Measurements from ENCODE around the gene MYO18A. TPM values are rescaled to one million over a fixed set of nuclear protein-coding genes. Genes with fewer than 3 reads are reported as not detected.

Gene MYO18A
- total RNA-seq, 2 donors from 2014 or later: 106 to 332 TPM

GRCh38 chr17:29168079-29168758, 12.0 kb downstream of the MYO18A start:
- no peak for ATAC-seq (ENCODE audit: insufficient number of reproducible peaks, low FRiP score, low read depth)

GRCh38 chr17:29167393-29168078, 12.7 kb downstream of the MYO18A start:
- ATAC-seq (ENCODE audit: insufficient number of reproducible peaks, low FRiP score, low read depth) (no peak), DNase-seq (ENCODE audit: low spot score) (no peak)
- Histone ChIP-seq H3K4me1 (ENCODE audit: control insufficient read depth in 1 of 2, low read depth in 2 of 2) (peaks cover 0 to 11% of the 10 kb centered on the region in 2 donors), H3K27me3 (replicated peaks; ENCODE audit: insufficient read depth) (no peaks in the 10 kb centered on the region), H3K27ac (no peak overlapping the region), H3K4me3 (no peak overlapping the region), H3K36me3 (peaks cover 10% of the 10 kb centered on the region), H3K9me3 (no peaks in the 10 kb centered on the region)
- no peak for TF ChIP-seq CTCF (IDR thresholded peaks at IDR 0.05)

More at GRCh38 chr17:29168079-29168758, 12.0 kb downstream of the MYO18A start:
- Histone ChIP-seq H3K27ac (no peak overlapping the region), H3K27me3 (replicated peaks; ENCODE audit: insufficient read depth) (no peaks in the 10 kb centered on the region), H3K36me3 (peaks cover 10% of the 10 kb centered on the region), H3K9me3 (no peaks in the 10 kb centered on the region), H3K4me1 (ENCODE audit: control insufficient read depth in 1 of 2, low read depth in 2 of 2) (peaks cover 0 to 5% of the 10 kb centered on the region in 2 donors), H3K4me3 (no peak overlapping the region)
- TF ChIP-seq CTCF (IDR thresholded peaks at IDR 0.05): no peak
- no peak for DNase-seq (ENCODE audit: low spot score)

- ATAC-seq (ENCODE audit: insufficient number of reproducible peaks, low FRiP score, low read depth): no peak
- no peak for TF ChIP-seq CTCF (IDR thresholded peaks at IDR 0.05)
These were observed 13.7 kb downstream of the MYO18A start for GRCh38 chr17:29166507-29166887.

GRCh38 chr17:29165800-29166506, 14.2 kb downstream of the MYO18A start:
- Histone ChIP-seq H3K4me3 (no peak overlapping the region), H3K9me3 (no peaks in the 10 kb centered on the region), H3K36me3 (peaks cover 10% of the 10 kb centered on the region), H3K4me1 (ENCODE audit: control insufficient read depth in 1 of 2, low read depth in 2 of 2) (peaks cover 0 to 11% of the 10 kb centered on the region in 2 donors), H3K27me3 (replicated peaks; ENCODE audit: insufficient read depth) (no peaks in the 10 kb centered on the region), H3K27ac (no peak overlapping the region)
- ATAC-seq (ENCODE audit: insufficient number of reproducible peaks, low FRiP score, low read depth) (no peak), DNase-seq (ENCODE audit: low spot score) (no peak)
- no peak for TF ChIP-seq CTCF (IDR thresholded peaks at IDR 0.05)

More at GRCh38 chr17:29166507-29166887, 13.7 kb downstream of the MYO18A start:
- no peak overlapping the region for H3K27ac ChIP-seq
- no peaks in the 10 kb centered on the region for H3K27me3 ChIP-seq (replicated peaks; ENCODE audit: insufficient read depth)
- peaks cover 0 to 11% of the 10 kb centered on the region in 2 donors for H3K4me1 ChIP-seq (ENCODE audit: control insufficient read depth in 1 of 2, low read depth in 2 of 2)
- no peaks in the 10 kb centered on the region for H3K9me3 ChIP-seq
- no peak overlapping the region for H3K4me3 ChIP-seq
- DNase-seq (ENCODE audit: low spot score): no peak
- peaks cover 10% of the 10 kb centered on the region for H3K36me3 ChIP-seq

- Histone ChIP-seq H3K27me3 (replicated peaks; ENCODE audit: insufficient read depth) (no peaks in the 10 kb centered on the region), H3K4me1 (ENCODE audit: control insufficient read depth in 1 of 2, low read depth in 2 of 2) (peaks cover 0 to 11% of the 10 kb centered on the region in 2 donors), H3K36me3 (peaks cover 10% of the 10 kb centered on the region), H3K4me3 (no peak overlapping the region), H3K27ac (no peak overlapping the region), H3K9me3 (no peaks in the 10 kb centered on the region)
- no peak for TF ChIP-seq CTCF (IDR thresholded peaks at IDR 0.05)
- DNase-seq (ENCODE audit: low spot score) (no peak), ATAC-seq (ENCODE audit: insufficient number of reproducible peaks, low FRiP score, low read depth) (no peak)
These were observed 14.9 kb downstream of the MYO18A start for GRCh38 chr17:29165261-29165660.

Data from thoracic aorta (tissue), 2 donors.